AG04449 (cell line): Measurements from ENCODE around the gene AKIRIN1.
"Not testable (repeated sequence)": the region's sequence is repeated elsewhere in the genome, so short reads cannot be mapped to it uniquely, and the experiment has no call there.

Experiments
- CTCF ChIA-PET: fragments of 350-600 bp; formaldehyde crosslinking; extraction: SDS; loops from one replicate; lab custom pipeline; 2021; ENCODE audit warnings: antibody characterized with exemption; lab: Yijun Ruan, JAX
- POLR2A ChIA-PET: fragments of 400-600, 350-600 bp; formaldehyde crosslinking; extraction: SDS; loops from one replicate; lab custom pipeline; 2020; ENCODE audit warnings: antibody characterized with exemption, inconsistent platforms; lab: Yijun Ruan, JAX
- DNase-seq: peaks from one replicate; pipeline ENCODE4 v3.0.0-alpha.2; 2010; ENCODE audit warnings: low read depth, low spot score
- H3K4me3 ChIP-seq: 2 replicates; pipeline ENCODE4 v1.5.1; 2011; ENCODE audit warnings: low read depth, mild to moderate bottlenecking, control low read depth, low read length
- CTCF ChIP-seq: IDR thresholded peaks from one replicate; pipeline ENCODE4 v1.5.1; 2011; ENCODE audit warnings: mild to moderate bottlenecking, moderate library complexity, low read length, control low read depth, inconsistent platforms; ENCODE audit not compliant: insufficient read depth; ENCODE audit errors: missing control alignments

The AKIRIN1 gene

GRCh38 chr1:38953433-38953860, 37.6 kb upstream of the AKIRIN1 start:
- H3K4me3 ChIP-seq = no peak overlapping the region
- CTCF ChIA-PET = interaction anchor here (0.6 kb wide), 1 partner anchor 23 kb away, joined by 3 read pairs; no protein-coding TSS in a partner anchor
- POLR2A ChIA-PET = no interaction called here
- no peak for DNase-seq
- TF ChIP-seq CTCF = no peak

- no peak for DNase-seq
- TF ChIP-seq CTCF = no peak
- ChIA-PET POLR2A (no interaction called here), CTCF (no interaction called here)
- no peak overlapping the region for H3K4me3 ChIP-seq
Observed at GRCh38 chr1:38958967-38959366, 32.1 kb upstream of the AKIRIN1 start.

- POLR2A ChIA-PET = interaction anchor here (1.0 kb wide), 1 partner anchor 64 kb away, joined by 3 read pairs; the partner anchor contains the start of gene NDUFS5
- DNase-seq = peak; percentile 69
- no peak overlapping the region for H3K4me3 ChIP-seq
- no peak for TF ChIP-seq CTCF
- CTCF ChIA-PET = no interaction called here
Observed at GRCh38 chr1:38962113-38962512, 29.0 kb upstream of the AKIRIN1 start.

- no peak for DNase-seq
- ChIA-PET POLR2A (interaction anchor here (1.0 kb wide), 1 partner anchor 64 kb away, joined by 3 read pairs; the partner anchor contains the start of gene NDUFS5), CTCF (no interaction called here)
- TF ChIP-seq CTCF = no peak
- H3K4me3 ChIP-seq = no peak overlapping the region
Observed at GRCh38 chr1:38962560-38962959, 28.5 kb upstream of the AKIRIN1 start.

- H3K4me3 ChIP-seq = no peak overlapping the region
- ChIA-PET POLR2A (no interaction called here), CTCF (no interaction called here)
- DNase-seq = no peak
- no peak for TF ChIP-seq CTCF
Observed at GRCh38 chr1:38964140-38964548, 26.9 kb upstream of the AKIRIN1 start.

- H3K4me3 ChIP-seq, DNase-seq, POLR2A ChIA-PET, CTCF ChIA-PET: not testable (repeated sequence)
Observed at GRCh38 chr1:38973145-38973544, 17.9 kb upstream of the AKIRIN1 start.

- no peak overlapping the region for H3K4me3 ChIP-seq
- TF ChIP-seq CTCF = no peak
- POLR2A ChIA-PET = no interaction called here
- CTCF ChIA-PET = no interaction called here
- DNase-seq = no peak
Observed at GRCh38 chr1:38973659-38974437, 17.2 kb upstream of the AKIRIN1 start.

- H3K4me3 ChIP-seq, POLR2A ChIA-PET, DNase-seq, CTCF ChIA-PET: not testable (repeated sequence)
Observed at GRCh38 chr1:38977399-38978244, 13.5 kb upstream of the AKIRIN1 start.

- POLR2A ChIA-PET, DNase-seq, H3K4me3 ChIP-seq, CTCF ChIA-PET: not testable (repeated sequence)
Observed at GRCh38 chr1:38978245-38978542, 12.9 kb upstream of the AKIRIN1 start.
